ENCODE results near the gene ZZZ3. TPM values are rescaled to one million over a fixed set of nuclear protein-coding genes. Genes with fewer than 3 reads are reported as not detected.

Gene ZZZ3
- total and polyA plus RNA-seq, 2 of the 8 experiments (the other 6 are each of a cell fraction or from before 2014, with no cell fraction given): 12.8 to 54.6 TPM

GRCh38 chr1:77643456-77643855, 39.0 kb downstream of the ZZZ3 start:
- Histone ChIP-seq H3K27ac (ENCODE audit: low read depth, low read length) (no peak overlapping the region), H3K9ac (replicated peaks in 1 of 4; ENCODE audit: extremely low read depth in 1 of 4, low read depth in 3 of 4, low read length in 3 of 4) (no peak overlapping the region), H3K9me3 (ENCODE audit: insufficient read depth in 2 of 2, low read depth in 1 of 2, low read length in 1 of 2) (no peaks in the 10 kb centered on the region), H3K4me2 (ENCODE audit: insufficient read depth in 1 of 2, low read depth in 2 of 2, low read length in 2 of 2) (no peak overlapping the region), H3K23me2 (ENCODE audit: low read depth, low read length) (no peaks in the 10 kb centered on the region), H4K20me1 (replicated peaks in 1 of 2; ENCODE audit: control insufficient read depth in 1 of 2, insufficient read depth in 2 of 2, low read length in 2 of 2) (peaks cover 0 to 4% of the 10 kb centered on the region in 2 experiments), H3K27me3 (replicated peaks in 1 of 4; ENCODE audit: control insufficient read depth in 3 of 4, extremely low read depth in 1 of 4, insufficient read depth in 3 of 4, low read length in 3 of 4) (no peaks in the 10 kb centered on the region), H3K56ac (replicated peaks; ENCODE audit: insufficient read length, low read depth, low read length) (no peak overlapping the region), H3K23ac (ENCODE audit: insufficient read length) (no peak overlapping the region), H4K91ac (replicated peaks; ENCODE audit: insufficient read length, low read length) (no peak overlapping the region), H4K8ac (ENCODE audit: extremely low read depth, insufficient read depth, low read length) (no peak overlapping the region), H3K79me1 (ENCODE audit: low read depth, low read length) (peaks cover 4% of the 10 kb centered on the region; the same call in 1 of the 2 replicates), H3K14ac (ENCODE audit: insufficient read length) (no peak overlapping the region), H3K4ac (replicated peaks; ENCODE audit: insufficient read length, low read depth, low read length) (no peak overlapping the region), H3K4me1 (replicated peaks in 1 of 4; ENCODE audit: control insufficient read depth in 3 of 4, insufficient read depth in 4 of 4, low read length in 3 of 4) (no peaks in the 10 kb centered on the region), H3K36me3 (ENCODE audit: control insufficient read depth in 2 of 4, insufficient read depth in 4 of 4, low read length in 3 of 4) (no peaks in the 10 kb centered on the region; a peak in 2 of 8 replicates), H3K4me3 (ENCODE audit: extremely low read depth in 1 of 4, insufficient read depth in 2 of 4, low read depth in 3 of 4, low read length in 4 of 4) (no peak overlapping the region), H2BK120ac (replicated peaks; ENCODE audit: low read depth, low read length) (no peak overlapping the region), H2BK5ac (ENCODE audit: low read depth, low read length) (no peak overlapping the region), H2BK12ac (ENCODE audit: low read depth, low read length) (no peak overlapping the region), H2BK20ac (ENCODE audit: low read length) (no peak overlapping the region), H2AK5ac (ENCODE audit: low read depth, low read length) (no peak overlapping the region), H3K18ac (ENCODE audit: extremely low read depth, low read length) (no peak overlapping the region), H2BK15ac (ENCODE audit: low read length) (no peak overlapping the region), H4K5ac (ENCODE audit: insufficient read length, low read depth, low read length) (no peak overlapping the region), H3K79me2 (ENCODE audit: control insufficient read depth in 1 of 2, insufficient read depth in 2 of 2, low read length in 2 of 2) (peaks cover 5 to 74% of the 10 kb centered on the region in 2 experiments), H2AFZ (ENCODE audit: low read length) (no peak overlapping the region)
- no peak for DNase-seq (ENCODE audit: low read depth in 1 of 2, low spot score in 2 of 2)
- CTCF ChIA-PET (ENCODE audit: partially characterized antibody): no interaction called here
- WGBS, 2 experiments (ENCODE audit: extremely low coverage in 1 of 2, insufficient coverage in 1 of 2, insufficient read length in 1 of 2, insufficient replicate concordance in 2 of 2, low coverage in 1 of 2, low lambda C conversion rate in 2 of 2, missing lambda C conversion rate in 1 of 2): 94% methylated on average over 2 of the region's 2 CpGs; no CpG with 5 or more reads in 1 of the 2 experiments
- FAIRE-seq: no peak
- POLR2A ChIA-PET (ENCODE audit: partially characterized antibody): no interaction called here
- TF ChIP-seq CREB1 (IDR thresholded peaks at IDR 0.05): no peak
- no peak for TF ChIP-seq TBP (IDR thresholded peaks at IDR 0.05; ENCODE audit: low read depth, low read length)
- no peak for TF ChIP-seq KDM1A (IDR thresholded peaks at IDR 0.05; ENCODE audit: borderline replicate concordance, low read length)
- no peak for TF ChIP-seq ATF2 (IDR thresholded peaks at IDR 0.05; ENCODE audit: low read length)
- no peak for TF ChIP-seq SUZ12 (IDR thresholded peaks at IDR 0.05; ENCODE audit: low read length)
- no peak for TF ChIP-seq HDAC2 (IDR thresholded peaks at IDR 0.05; ENCODE audit: borderline replicate concordance in 1 of 2, low read depth in 2 of 2, low read length in 2 of 2)
- TF ChIP-seq ASH2L (IDR thresholded peaks at IDR 0.05; ENCODE audit: low read length): no peak
- no peak for TF ChIP-seq ZNF274 (IDR thresholded peaks at IDR 0.05; ENCODE audit: borderline replicate concordance, extremely low read depth, low read length)
- no peak for TF ChIP-seq PHF8 (conservative IDR thresholded peaks at IDR 0.05; ENCODE audit: low read depth, low read length)
- no peak for TF ChIP-seq YY1 (IDR thresholded peaks at IDR 0.05; ENCODE audit: low read depth, low read length)
- TF ChIP-seq ATF3 (IDR thresholded peaks at IDR 0.05; ENCODE audit: insufficient read depth, low read depth, low read length): no peak
- no peak for TF ChIP-seq POU5F1 (IDR thresholded peaks at IDR 0.05; ENCODE audit: low read depth, low read length)
- TF ChIP-seq RXRA (IDR thresholded peaks at IDR 0.05; ENCODE audit: insufficient read depth, low read depth, low read length): no peak

Measured in H1 (cell line).